ENCODE data around the gene IFFO2.

IFFO2 gene

DNA sequence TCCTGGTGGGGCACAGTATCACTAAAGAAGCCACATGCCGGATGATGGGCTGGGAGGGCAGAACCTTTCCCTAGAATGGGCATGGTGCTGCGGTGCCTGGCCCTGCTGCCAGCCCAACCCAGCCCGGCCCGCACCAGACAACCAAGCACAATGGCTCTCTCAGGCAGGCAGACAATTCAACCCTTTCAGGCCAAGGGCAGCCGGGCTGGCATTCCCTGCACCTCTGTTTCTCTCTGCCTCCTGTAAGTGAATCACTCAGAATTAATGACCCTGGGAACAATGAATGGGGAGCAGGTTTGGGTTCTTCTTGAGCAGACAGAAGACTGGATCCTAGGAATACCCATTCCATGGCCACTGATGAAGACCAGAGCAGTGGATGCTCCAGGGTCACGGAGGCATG, 41.0 kb upstream of the IFFO2 start:
- no peak for TF ChIP-seq CTCF (IDR thresholded peaks at IDR 0.05; ENCODE audit: insufficient read depth, low read depth, low read length, missing control alignments)
- DNase-seq (ENCODE audit: low read depth), result no peak
- no peak overlapping the region for H3K4me3 ChIP-seq (ENCODE audit: low read depth, low read length)

DNA sequence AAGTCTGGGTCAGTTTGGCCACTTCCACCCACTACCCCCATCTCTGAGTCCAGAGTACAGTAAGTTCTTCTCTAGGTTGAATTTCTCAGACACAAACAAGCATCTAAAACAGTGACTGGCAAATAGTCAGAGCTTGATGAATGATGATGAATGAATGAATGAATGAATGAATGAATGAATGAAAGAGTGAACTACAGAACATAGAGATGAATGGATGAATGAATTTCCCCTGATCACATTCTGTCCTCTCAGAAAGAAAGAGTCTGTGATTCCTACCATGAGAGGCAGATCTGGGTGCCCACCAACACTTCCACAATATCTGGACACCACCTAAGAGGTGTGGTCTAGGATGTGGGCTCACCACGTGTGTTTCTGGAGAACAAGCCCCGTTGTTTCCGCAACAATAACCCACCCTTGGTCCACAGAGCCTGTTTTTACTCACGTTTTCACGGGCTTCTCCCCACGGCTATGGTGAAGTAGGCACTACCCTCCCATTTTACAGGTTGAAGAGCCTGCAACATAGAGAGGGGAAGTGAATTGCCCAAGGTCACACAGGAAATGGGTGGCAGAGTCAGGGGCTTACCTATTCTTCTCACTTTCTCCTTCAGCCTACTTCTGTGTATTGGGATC, 40.2 kb upstream of the IFFO2 start:
- no peak for DNase-seq (ENCODE audit: low read depth)
- TF ChIP-seq CTCF (IDR thresholded peaks at IDR 0.05; ENCODE audit: insufficient read depth, low read depth, low read length, missing control alignments), result no peak

DNA sequence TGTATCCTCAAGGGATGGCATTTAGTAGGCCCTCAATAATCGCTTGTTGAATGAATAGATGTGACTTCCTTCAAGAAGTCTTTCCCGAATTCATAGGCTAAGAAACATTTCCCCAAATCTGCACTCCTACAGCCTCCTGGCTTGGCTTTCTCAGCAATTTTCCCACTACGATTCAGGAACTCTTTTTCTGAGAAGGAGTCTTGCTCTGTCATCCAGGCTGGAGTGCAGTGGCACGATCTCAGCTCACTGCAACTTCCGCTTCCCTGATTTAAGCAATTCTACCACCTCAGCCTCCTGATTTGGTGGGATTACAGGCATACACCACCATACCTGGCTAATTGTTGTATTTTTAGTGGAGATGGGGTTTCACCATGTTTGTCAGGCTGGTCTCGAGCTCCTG, 37.9 kb upstream of the IFFO2 start:
- DNase-seq (ENCODE audit: low read depth), result no peak
- no peak overlapping the region for H3K4me3 ChIP-seq (ENCODE audit: low read depth, low read length)
- no peak for TF ChIP-seq CTCF (IDR thresholded peaks at IDR 0.05; ENCODE audit: insufficient read depth, low read depth, low read length, missing control alignments)

More for the DNA sequence above, 40.2 kb upstream of the IFFO2 start:
- H3K4me3 ChIP-seq (ENCODE audit: low read depth, low read length), result no peak overlapping the region

GRCh38 chr1:18992646-18993045, 36.2 kb upstream of the IFFO2 start:
- TF ChIP-seq CTCF (IDR thresholded peaks at IDR 0.05; ENCODE audit: insufficient read depth, low read depth, low read length, missing control alignments), result no peak
- H3K4me3 ChIP-seq (ENCODE audit: low read depth, low read length), result no peak overlapping the region
- DNase-seq (ENCODE audit: low read depth), result no peak

DNA sequence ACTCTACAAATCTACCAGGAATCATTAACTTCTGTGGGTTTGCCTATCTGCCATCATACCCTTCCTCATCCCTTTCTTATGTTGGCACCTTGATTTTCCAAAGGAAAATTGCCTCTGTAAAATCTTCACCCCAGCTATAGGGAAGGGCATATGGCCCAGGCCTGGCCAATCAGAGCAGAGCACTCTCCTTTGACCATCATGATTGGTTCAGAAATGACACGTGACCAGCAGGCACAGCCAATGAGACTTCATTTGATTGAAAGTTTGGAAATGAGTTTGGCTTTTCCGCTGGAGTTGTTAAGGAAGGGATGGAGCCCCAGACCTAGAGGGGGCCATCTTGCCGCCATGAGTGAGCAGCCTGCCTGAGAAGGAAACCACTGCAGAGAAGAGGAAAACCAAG, 35.1 kb upstream of the IFFO2 start:
- no peak for TF ChIP-seq CTCF (IDR thresholded peaks at IDR 0.05; ENCODE audit: insufficient read depth, low read depth, low read length, missing control alignments)
- no peak for DNase-seq (ENCODE audit: low read depth)
- no peak overlapping the region for H3K4me3 ChIP-seq (ENCODE audit: low read depth, low read length)

DNA sequence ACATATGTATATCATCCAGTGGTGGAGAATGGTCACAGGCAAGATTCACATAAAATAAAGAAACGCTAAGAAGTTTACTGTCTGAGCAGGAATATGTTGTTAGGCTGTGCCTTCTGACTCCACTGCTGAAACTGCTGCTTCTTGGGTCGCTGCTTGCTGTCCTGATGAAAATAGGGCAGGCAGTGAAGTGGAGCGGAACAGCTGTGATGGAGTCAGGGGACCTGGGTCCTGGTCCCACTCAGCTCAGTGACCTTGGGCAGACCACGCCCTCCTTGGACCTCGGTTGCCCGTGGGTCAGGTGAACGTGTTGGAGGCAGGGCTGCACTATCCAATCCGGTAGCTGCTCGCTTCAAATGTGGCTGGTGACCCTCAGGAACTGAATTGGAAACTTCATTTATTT, 33.4 kb upstream of the IFFO2 start:
- H3K4me3 ChIP-seq (ENCODE audit: low read depth, low read length), result no peak overlapping the region
- TF ChIP-seq CTCF (IDR thresholded peaks at IDR 0.05; ENCODE audit: insufficient read depth, low read depth, low read length, missing control alignments), result no peak
- no peak for DNase-seq (ENCODE audit: low read depth)

DNA sequence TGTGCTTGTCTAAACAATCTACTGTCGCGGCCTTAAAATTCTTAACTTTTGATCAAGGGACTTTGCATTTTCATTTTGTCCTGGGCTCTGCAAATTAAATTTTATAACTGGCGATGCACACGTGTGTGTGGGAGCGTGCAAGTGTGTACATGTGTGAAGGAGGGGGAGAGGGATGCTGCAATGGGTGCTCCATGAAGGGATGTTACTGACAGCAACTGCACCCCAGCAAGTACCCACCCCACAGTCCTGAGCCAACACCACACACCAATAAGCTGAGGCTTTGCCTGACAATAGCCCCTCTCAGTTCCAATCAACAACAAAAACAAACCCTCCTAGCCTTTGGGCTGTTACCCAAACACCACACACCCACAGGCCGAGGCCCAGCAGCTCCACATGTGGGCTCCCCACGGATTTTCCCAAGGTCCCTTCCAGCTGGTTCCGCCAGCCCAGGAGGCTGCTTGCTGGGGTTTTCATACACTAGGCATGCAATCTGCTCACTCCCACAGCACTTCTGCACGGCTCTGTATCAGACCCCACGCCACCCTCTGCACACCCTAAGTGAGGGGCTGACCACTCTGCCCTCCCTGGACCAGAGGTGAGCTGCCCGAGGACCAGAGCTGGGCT, 32.8 kb upstream of the IFFO2 start:
- H3K4me3 ChIP-seq (ENCODE audit: low read depth, low read length), result no peak overlapping the region
- TF ChIP-seq CTCF (IDR thresholded peaks at IDR 0.05; ENCODE audit: insufficient read depth, low read depth, low read length, missing control alignments), result no peak
- no peak for DNase-seq (ENCODE audit: low read depth)
